Thyroid gland (tissue), 4 donors: ENCODE results near the gene DCDC1.

Experiments
- CTCF ChIP-seq, 6 experiments: fragments of 200-600 bp in 3 of 6; fragments of 450-650 bp in 3 of 6; sonication (generic) in 3 of 6; IDR thresholded peaks; one replicate each; pipeline ENCODE4 v1.5.1; 2016 to 2019; ENCODE audit warnings: antibody characterized with exemption in 6 of 6, mild to moderate bottlenecking in 2 of 6, inconsistent platforms in 1 of 6, moderate library complexity in 1 of 6
- POLR2A ChIP-seq, 2 donors: fragments of 450-650 bp; IDR thresholded peaks; one replicate each; pipeline ENCODE4 v1.6.1; 2017; ENCODE audit warnings: antibody characterized with exemption in 2 of 2, mild to moderate bottlenecking in 2 of 2, moderate library complexity in 1 of 2

GRCh38 chr11:30878400-30878799, 491.1 kb downstream of the DCDC1 start:
- TF ChIP-seq CTCF (IDR thresholded peaks at IDR 0.05) (no peak), POLR2A (IDR thresholded peaks at IDR 0.05) (no peak)
